Stimulated activated CD8-positive, alpha-beta memory T cell treated with anti-CD3 and anti-CD28 coated beads, Interleukin-4, amount 100 ng/mL, for 4 hours (primary cell): ENCODE results near the gene CDK6.

Experiments
- DNase-seq, 2 donors: peaks; one replicate each; pipeline ENCODE4 v3.0.0-alpha.2; 2020; ENCODE audit warnings: low read depth in 2 of 2, low spot score in 1 of 2

CDK6 gene

GRCh38 chr7:92794831-92795230 is 41.5 kb downstream of the CDK6 start:
- DNase-seq = no peak

GRCh38 chr7:92794391-92794790 is 42.0 kb downstream of the CDK6 start:
- DNase-seq = no peak

DNA sequence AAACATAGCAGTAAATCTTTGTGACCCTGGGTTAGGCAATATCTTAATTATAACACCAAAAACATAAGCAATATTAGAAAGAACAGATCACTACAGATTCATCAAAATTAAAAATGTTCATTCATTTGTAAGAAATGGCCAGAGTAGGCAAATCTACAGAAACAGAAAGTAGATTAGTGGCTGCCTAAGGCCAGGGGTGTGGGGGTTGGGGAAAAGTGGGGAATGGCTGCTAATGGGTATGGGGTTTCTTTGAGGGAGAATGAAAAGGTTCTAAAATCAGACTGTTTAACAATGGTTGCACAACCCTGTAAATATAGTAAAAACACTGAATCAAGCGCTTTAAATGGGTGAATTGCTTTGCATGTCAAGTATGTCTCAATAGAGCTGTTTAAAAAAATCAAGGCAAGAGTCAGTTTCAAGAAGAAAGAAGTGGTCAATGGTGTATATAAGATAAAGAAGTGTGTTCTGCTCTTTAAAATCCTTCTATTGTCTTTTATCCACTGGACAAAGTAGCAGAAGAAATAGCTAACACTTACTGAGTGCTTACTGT is 42.6 kb downstream of the CDK6 start:
- DNase-seq = no peak

DNA sequence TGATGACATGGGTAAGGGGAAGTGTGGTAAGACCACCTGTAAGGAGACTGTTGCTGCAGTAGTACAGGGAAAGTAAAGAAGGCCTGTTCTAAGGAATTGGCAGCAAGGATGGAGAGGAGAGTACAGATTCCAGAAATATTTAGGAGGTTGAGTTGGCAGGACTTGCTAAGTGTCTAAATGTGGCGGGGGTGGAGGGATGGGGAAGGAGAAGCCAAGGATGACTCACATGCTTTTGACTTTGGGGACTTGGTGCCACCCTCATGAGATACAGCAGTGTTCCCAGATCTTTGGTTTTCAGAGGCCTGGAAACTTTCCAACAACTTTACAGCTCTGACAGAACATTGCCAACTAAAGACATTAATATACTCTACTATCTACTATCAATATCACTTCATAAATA is 45.4 kb downstream of the CDK6 start:
- DNase-seq = no peak

GRCh38 chr7:92788559-92789183 is 47.7 kb downstream of the CDK6 start:
- DNase-seq = no peak

- DNase-seq = no peak
Observed at GRCh38 chr7:92785923-92786322, 50.5 kb downstream of the CDK6 start.

DNA sequence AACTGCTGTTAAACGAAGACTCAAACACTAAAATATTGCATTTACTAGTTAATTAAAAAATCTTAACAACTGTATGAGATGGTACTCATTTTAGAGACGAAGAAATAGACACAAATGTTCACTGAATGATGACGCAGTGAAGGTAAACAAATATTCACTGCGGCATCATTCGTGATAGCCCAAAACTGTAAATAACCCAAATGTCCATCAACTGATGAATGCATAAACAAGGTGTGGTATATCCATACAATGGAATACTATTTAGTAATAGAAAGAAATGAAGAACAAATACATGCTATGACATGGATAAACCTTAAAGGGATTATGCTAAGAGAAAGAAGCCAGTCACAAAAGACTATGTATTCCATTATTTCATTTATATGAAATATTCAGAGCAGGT is 51.4 kb downstream of the CDK6 start:
- no peak for DNase-seq

DNA sequence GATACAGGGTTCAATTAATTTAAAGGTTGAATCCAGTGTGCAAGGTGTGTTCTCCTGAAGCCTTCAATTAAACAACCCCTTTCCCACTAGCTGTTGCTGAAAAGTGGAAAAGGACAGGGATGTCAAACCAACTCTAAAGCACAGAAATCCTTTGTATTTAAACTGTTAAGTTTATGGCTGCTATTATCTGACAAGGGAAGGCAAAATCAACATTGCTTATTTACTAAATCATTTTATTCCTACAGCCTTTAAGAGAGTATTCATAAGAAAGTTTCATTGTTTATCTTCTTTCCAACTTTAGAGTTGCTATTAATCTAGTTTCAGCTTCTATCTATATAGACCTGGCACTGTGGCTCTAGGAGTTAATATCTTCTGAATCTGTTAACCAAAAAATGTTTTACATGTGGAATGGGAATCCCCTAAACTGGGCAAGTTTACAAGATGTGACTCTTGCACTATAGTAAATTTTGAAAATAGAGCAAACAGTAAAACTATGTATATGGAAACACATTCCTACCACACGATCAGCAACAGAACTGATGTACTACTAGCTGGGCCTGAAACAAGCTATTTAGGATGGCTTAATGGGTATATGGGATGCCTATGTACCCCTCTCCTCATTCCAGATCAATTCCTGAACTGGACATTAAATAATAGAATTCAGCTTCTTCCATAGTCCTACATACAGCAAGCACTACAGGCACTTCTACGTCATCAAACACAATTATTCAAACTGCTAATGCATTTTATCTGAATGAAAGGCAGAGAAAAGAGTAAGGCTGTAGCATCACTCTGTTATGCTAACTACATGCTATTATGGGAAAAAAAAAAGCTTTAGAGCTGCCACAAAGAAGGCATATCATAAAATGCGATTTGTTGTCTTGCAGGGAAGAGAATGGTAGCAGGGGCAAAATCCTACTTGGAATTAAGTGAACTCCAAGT is 52.8 kb downstream of the CDK6 start:
- no peak for DNase-seq

DNA sequence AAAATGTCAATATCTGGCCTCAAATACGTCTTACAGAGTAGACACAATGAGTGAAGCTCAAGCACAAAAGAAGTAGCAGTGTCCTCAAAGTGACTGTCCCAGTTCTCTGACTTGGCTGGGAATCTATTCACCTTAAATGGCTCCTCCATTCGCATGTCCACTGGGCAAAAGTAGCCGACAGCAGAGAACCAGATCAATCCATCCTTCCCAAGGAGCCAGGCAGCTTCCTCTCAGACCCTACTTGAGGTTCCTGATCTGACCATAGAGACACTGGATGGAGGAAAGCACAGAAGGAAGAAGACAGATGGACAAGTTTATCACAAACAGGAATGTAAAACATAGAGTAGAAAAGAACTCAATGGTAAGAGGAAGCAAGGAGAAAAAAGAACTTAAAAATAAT is 53.5 kb downstream of the CDK6 start:
- DNase-seq = no peak

DNA sequence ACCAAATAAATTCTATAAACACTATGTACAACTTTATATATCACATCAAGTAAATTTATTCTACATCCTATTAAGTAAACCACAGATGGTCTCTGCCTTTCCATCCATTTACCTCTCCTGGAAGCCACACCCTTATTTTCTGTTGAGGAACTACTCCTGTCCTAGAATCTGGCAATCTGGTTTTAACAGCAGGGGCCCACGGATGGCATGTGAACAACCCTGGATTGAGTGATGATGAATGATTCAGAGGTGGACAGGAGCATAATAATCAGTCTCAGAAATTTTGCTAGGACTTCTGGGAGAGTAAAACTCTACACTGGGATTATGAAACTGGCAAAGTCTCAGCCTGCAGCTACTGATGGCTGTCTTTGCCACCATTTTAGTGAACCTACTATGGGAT is 54.1 kb downstream of the CDK6 start:
- DNase-seq = no peak

- DNase-seq = no peak
Observed at GRCh38 chr7:92781117-92781720, 55.2 kb downstream of the CDK6 start.

GRCh38 chr7:92778972-92779371 is 57.4 kb downstream of the CDK6 start:
- DNase-seq = no peak

GRCh38 chr7:92777993-92778392 is 58.4 kb downstream of the CDK6 start:
- no peak for DNase-seq

- no peak for DNase-seq
Observed at GRCh38 chr7:92773808-92774207, 62.6 kb downstream of the CDK6 start.

DNA sequence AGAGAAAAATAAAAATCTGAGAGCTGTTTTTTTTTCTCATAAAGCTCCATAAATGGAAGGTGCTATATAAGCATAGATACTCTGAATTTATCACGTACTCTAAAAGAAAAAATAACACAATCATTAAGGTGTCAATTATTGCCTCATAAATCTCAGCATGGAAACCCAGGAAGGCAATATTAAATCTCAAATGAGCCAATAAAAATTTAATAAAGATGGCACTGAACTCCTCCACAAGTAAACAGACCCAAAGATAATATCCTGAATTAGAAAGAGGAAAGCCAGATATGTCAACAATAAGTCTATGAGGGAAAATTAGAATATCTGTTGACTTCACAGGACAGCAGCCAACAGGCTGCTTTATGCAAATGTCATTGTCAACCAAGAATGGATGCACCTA is 66.5 kb downstream of the CDK6 start:
- no peak for DNase-seq

DNA sequence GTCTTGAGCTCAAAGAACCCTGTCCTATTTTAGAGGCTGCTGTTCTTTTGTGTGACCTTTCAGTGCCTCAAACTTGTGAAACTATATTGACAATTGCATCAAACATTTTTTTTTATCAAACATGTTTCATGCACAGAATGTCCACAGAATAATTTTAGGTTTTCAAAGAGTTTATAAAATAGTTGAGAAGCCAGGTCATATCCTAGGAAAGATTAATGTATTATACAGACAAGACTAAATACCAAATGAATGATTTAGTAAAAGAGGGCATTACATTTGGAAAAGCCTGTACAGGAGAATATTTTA is 67.0 kb downstream of the CDK6 start:
- DNase-seq = no peak

GRCh38 chr7:92768501-92769393 is 67.6 kb downstream of the CDK6 start:
- DNase-seq = no peak

DNA sequence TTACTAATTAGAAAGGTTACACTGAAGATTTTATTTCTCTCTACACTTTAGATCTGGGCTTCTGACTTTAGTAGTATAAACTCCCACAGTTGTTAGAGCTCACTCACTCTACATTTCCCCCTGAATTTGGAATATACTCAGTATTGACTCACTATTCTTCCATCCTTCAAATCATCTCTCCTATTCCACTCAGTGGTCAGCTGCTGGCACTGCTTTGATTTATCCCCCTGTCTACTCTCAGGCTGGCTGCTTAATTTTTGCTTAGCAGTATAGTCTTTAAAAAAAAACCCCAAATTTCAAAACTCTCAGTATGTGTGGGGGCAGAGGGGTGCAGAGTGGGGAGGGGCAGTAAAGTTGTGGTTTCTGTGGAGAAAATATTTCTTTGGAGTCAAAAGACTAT is 68.9 kb downstream of the CDK6 start:
- no peak for DNase-seq

- DNase-seq = no peak
Observed at GRCh38 chr7:92766461-92767003, 69.8 kb downstream of the CDK6 start.

- no peak for DNase-seq
Observed at GRCh38 chr7:92765725-92766124, 70.6 kb downstream of the CDK6 start.
